GM10248 (cell line): ENCODE measurements around the gene FOSL2.

Experiments
- CTCF ChIA-PET: fragments of 300-600 bp; sonication (Branson Sonifier 250); formaldehyde crosslinking; extraction: SDS; loops from one replicate; lab custom pipeline; 2021; ENCODE audit warnings: antibody characterized with exemption; lab: Yijun Ruan, JAX
- POLR2A ChIA-PET: fragments of 350-650 bp; sonication (Branson Sonifier 250); formaldehyde crosslinking; extraction: SDS; loops from one replicate; lab custom pipeline; 2020; ENCODE audit warnings: antibody characterized with exemption; lab: Yijun Ruan, JAX
- DNase-seq: peaks from one replicate; pipeline ENCODE4 v3.0.0; 2012; ENCODE audit errors: extremely low spot score
- TF ChIP-seq, protein P1 (sequence below): IDR thresholded peaks from 2 replicates; pipeline ENCODE4 v1.5.1; 2012; ENCODE audit warnings: mild to moderate bottlenecking, low read depth; ENCODE audit errors: extremely low read depth, missing control alignments, control extremely low read depth

The FOSL2 gene

DNA sequence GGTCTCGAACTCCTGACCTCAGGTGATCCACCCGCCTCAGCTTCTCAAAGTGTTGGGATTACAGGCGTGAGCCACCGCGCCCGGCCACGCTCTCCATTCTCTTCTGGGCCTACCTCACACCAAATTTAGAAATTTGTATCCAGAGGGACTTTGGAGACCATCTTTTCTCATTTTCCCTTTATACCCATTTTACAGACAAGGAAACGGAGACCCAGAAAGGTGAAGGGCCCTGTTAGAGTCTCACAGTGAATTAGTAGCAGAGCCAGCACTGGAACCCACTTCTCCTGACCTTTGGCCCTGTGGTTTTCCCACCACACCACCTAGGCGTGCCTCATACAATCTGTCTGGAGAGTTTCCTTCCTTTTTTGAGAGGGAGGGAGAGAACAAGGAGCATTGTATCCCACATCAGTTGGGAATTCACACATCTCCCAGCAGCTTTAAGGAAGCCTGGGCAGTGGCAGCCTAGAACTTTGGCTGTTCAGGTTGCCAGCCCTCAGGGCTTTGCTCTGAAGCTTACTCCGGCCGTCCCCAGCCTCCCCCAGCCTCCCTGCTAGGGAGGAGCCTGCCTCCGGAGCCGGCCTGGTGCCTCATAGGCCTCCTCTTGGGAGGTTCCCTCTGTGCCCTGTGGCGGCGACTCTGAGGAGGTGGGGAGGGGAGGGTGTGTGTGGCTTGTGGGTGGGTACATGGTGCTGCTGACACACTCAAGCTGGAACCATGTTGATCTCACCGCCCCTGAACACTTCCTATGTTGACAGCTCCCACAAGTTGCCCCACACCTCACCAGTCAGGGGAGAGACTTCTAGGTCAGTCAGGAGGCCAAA, 13.8 kb downstream of the FOSL2 start:
- TF ChIP-seq, protein P1, sequence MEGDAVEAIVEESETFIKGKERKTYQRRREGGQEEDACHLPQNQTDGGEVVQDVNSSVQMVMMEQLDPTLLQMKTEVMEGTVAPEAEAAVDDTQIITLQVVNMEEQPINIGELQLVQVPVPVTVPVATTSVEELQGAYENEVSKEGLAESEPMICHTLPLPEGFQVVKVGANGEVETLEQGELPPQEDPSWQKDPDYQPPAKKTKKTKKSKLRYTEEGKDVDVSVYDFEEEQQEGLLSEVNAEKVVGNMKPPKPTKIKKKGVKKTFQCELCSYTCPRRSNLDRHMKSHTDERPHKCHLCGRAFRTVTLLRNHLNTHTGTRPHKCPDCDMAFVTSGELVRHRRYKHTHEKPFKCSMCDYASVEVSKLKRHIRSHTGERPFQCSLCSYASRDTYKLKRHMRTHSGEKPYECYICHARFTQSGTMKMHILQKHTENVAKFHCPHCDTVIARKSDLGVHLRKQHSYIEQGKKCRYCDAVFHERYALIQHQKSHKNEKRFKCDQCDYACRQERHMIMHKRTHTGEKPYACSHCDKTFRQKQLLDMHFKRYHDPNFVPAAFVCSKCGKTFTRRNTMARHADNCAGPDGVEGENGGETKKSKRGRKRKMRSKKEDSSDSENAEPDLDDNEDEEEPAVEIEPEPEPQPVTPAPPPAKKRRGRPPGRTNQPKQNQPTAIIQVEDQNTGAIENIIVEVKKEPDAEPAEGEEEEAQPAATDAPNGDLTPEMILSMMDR, result no peak
- ChIA-PET CTCF (no interaction called here), POLR2A (no interaction called here)
- DNase-seq, result no peak

DNA sequence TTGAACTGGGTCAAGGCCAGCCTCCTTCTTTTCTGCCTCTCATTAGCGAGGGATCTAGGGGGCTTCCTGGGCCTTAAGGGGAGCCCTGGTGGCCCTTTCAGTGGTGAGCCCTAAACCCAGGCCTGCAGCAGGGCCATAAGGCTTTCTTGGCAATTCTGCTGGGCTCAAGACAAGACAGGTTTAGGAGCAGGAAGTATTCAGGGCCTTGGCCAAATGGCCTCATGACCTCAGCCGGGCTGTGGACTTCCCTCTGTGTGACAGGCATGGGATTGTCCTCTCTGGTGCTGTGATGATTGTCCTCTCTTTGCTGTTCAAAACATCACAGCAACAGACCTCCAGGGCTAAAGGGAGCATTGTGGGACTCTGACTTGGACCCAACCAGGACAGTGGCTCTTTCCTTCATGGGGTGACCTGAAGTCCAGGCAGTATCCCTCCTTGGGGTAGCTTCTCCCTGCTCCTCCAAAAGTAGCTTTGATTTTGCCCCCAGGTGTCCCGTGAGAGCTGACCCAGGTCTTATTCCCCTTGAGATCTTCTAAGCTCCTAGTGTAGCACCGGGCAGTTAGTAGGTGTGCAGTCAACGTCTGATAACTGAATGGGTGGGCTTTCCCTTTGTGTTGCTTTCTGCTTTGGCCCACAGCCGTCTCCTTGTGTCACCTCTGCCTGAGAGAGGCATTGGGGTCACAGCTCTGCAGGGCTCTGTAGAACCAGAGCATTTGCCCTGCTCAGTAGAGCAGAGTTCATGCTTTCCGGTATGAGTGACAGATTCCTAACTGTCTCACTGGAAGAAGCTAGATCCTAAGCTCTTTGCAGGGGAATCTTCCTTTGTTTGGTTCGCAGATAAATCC, 14.7 kb downstream of the FOSL2 start:
- no peak for DNase-seq
- TF ChIP-seq, protein P1, result no peak
- POLR2A ChIA-PET, result no interaction called here
- CTCF ChIA-PET, result interaction anchor here (1.2 to 1.8 kb wide), 4 partner anchors 11 to 703 kb away, joined by 3 to 6 read pairs (median 4); no protein-coding TSS in a partner anchor

DNA sequence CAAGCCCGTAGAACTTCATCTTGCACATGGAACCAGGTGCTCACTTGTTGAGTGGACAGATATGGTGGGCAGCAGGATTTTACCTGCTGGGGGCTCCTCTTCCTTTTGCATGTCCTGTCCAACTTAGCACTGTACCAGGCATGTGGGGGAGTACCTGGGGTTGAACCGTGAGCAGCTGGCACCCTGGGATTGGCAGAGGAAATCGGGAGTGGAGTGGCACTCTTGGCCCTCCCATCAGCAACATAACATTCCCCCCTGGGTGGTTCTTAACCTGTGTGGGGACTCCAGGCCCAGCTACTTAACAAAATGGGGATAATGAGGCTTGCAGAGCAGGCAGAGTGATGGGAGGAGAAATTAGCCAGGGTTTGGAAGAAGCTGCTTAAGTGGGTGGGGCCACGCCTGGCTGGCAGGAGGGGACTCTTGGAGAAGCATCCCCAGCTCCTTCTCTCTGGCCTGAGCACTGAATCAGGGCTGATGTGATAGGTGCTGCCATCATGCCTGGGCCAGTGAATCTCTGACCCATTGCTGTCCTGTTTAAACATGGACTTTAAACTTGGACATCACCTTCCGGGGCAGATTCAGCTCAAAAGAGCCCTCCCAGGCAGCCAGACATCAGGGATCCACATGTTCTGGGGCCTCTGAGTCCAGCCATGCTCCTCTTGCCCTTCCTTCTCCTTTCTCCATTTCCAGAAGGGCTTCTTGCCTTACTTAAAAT, 15.5 kb downstream of the FOSL2 start:
- TF ChIP-seq, protein P1, result no peak
- ChIA-PET POLR2A (no interaction called here), CTCF (interaction anchor here (1.0 to 1.8 kb wide), 7 partner anchors 11 to 725 kb away, joined by 3 to 6 read pairs (median 3); no protein-coding TSS in a partner anchor)
- no peak for DNase-seq

DNA sequence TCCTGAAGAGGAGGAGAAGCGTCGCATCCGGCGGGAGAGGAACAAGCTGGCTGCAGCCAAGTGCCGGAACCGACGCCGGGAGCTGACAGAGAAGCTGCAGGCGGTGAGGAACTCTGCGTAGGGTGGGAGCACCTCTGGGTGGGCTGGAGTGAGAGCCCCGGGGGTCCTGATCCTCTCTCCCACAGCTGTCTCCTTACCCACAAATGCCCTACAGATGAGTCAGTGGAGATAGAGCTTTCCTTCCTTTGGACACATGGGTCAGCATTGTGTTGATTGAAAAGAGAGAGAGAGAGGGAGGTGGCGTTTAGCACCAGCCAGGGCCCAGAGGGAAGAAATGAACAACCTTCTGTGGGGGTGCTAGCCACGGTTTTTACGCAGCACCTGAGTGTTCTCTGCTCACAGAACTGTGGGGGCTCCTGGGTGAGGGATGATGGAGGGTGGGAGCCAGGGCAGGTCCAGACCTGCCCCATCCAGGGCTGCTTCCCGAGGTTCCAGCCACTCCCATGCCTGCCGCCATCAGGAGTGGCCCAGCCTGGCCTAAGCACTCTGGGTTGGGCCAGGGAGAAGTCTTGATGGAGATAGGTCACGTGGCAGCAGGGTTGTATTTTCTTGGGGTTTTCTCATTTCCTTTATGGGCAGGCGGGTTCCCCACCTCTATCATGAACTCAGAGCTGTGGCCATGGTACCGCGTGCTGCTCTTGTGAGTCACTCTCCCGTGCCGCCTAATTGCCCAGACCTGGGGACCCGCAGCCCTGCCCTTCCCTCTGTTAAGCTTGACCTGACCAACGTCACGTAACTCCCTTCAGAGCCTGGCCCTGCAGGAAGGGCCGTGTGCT, 16.3 kb downstream of the FOSL2 start:
- ChIA-PET CTCF (interaction anchor here (1.0 to 1.8 kb wide), 6 partner anchors 10 to 726 kb away, joined by 3 to 6 read pairs (median 3); no protein-coding TSS in a partner anchor), POLR2A (no interaction called here)
- DNase-seq, result no peak
- TF ChIP-seq, protein P1, result no peak

DNA sequence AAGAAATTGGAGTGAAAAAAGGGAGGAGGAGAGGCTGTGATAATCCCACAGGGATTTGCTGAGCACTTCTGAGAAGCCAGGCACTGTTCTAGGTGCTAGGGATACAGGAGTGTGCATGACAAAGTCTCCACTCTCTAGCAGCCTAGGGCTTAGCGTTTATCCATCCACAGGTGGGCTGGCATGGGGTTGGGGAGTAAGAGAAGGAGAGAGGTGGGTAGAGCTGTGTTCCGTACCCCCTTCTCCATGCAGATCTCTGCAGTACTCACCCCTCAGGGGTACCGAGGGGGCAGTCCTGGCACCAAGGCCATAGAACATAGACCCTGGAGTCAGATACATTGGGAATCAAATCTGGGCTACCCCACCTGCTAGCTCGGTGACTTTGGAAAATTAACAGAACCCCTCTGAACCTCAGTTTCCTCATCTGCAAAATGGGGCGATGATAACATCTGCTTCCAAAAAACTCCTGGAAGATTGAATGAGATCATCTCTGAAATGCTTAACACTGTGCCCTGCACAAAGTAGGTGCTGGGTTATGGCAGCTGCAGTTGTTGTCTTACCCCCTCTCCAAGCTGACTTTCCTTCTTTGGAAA, 18.6 kb downstream of the FOSL2 start:
- POLR2A ChIA-PET, result no interaction called here
- TF ChIP-seq, protein P1, result no peak
- DNase-seq, result no peak
- CTCF ChIA-PET, result interaction anchor here (3.9 kb wide), 1 partner anchor 657 kb away, joined by 10 read pairs; no protein-coding TSS in a partner anchor
